HG03108 (cell line): ENCODE measurements around the gene PTPRD.

ENCODE experiments used
- ATAC-seq: cut with Tn5 transposase; IDR thresholded peaks from one replicate; pipeline ENCODE4 v1.9.1; 2021; ENCODE audit warnings: moderate library complexity; ENCODE audit not compliant: unreplicated experiment

Gene PTPRD

GRCh38 chr9:8388132-8388531 lies 2224.7 kb downstream of the PTPRD start:
- no peak for ATAC-seq

GRCh38 chr9:8384091-8384490 lies 2228.7 kb downstream of the PTPRD start:
- no peak for ATAC-seq

- ATAC-seq = no peak
These were observed 2229.8 kb downstream of the PTPRD start for GRCh38 chr9:8382777-8383527.

GRCh38 chr9:8382266-8382665 lies 2230.5 kb downstream of the PTPRD start:
- ATAC-seq = no peak

- ATAC-seq = no peak
These were observed 2231.2 kb downstream of the PTPRD start for GRCh38 chr9:8381601-8382000.

GRCh38 chr9:8374471-8374870 lies 2238.3 kb downstream of the PTPRD start:
- no peak for ATAC-seq

GRCh38 chr9:8371686-8372085 lies 2241.1 kb downstream of the PTPRD start:
- no peak for ATAC-seq

- ATAC-seq = no peak
These were observed 2246.5 kb downstream of the PTPRD start for GRCh38 chr9:8366161-8366926.

- ATAC-seq = no peak
These were observed 2247.2 kb downstream of the PTPRD start for GRCh38 chr9:8365466-8366160.

GRCh38 chr9:8365029-8365428 lies 2247.8 kb downstream of the PTPRD start:
- peak; percentile 67 for ATAC-seq

- ATAC-seq = no peak
These were observed 2248.6 kb downstream of the PTPRD start for GRCh38 chr9:8364026-8364752.

GRCh38 chr9:8362250-8362649 lies 2250.6 kb downstream of the PTPRD start:
- ATAC-seq = peak; percentile 67

- no peak for ATAC-seq
These were observed 2251.4 kb downstream of the PTPRD start for GRCh38 chr9:8361364-8361763.

- no peak for ATAC-seq
These were observed 2256.4 kb downstream of the PTPRD start for GRCh38 chr9:8356406-8356805.

GRCh38 chr9:8351436-8351835 lies 2261.4 kb downstream of the PTPRD start:
- no peak for ATAC-seq

GRCh38 chr9:8349901-8350300 lies 2262.9 kb downstream of the PTPRD start:
- no peak for ATAC-seq

- ATAC-seq = no peak
These were observed 2263.4 kb downstream of the PTPRD start for GRCh38 chr9:8349376-8349775.

GRCh38 chr9:8348756-8349155 lies 2264.0 kb downstream of the PTPRD start:
- no peak for ATAC-seq

GRCh38 chr9:8346296-8346695 lies 2266.5 kb downstream of the PTPRD start:
- no peak for ATAC-seq

- ATAC-seq = no peak
These were observed 2273.9 kb downstream of the PTPRD start for GRCh38 chr9:8338767-8339510.
